GM12864 (cell line): Measurements from ENCODE around the gene ELP2.
"Not testable (repeated sequence)": the region's sequence is repeated elsewhere in the genome, so short reads cannot be mapped to it uniquely, and the experiment has no call there.

Experiments used
- DNase-seq: peaks from one replicate; pipeline ENCODE4 v3.0.0-alpha.2; 2011; ENCODE audit warnings: low read depth
- H3K4me3 ChIP-seq: 2 replicates; pipeline ENCODE4 v1.5.1; 2011; ENCODE audit warnings: mild to moderate bottlenecking, low read depth, low read length, control low read depth
- TF ChIP-seq, protein P1 (sequence below): IDR thresholded peaks from 2 replicates; pipeline ENCODE4 v1.5.1; 2011; ENCODE audit warnings: low read depth, mild to moderate bottlenecking, moderate library complexity, low read length, control low read depth, inconsistent platforms; ENCODE audit errors: missing control alignments

The ELP2 gene, protein sequence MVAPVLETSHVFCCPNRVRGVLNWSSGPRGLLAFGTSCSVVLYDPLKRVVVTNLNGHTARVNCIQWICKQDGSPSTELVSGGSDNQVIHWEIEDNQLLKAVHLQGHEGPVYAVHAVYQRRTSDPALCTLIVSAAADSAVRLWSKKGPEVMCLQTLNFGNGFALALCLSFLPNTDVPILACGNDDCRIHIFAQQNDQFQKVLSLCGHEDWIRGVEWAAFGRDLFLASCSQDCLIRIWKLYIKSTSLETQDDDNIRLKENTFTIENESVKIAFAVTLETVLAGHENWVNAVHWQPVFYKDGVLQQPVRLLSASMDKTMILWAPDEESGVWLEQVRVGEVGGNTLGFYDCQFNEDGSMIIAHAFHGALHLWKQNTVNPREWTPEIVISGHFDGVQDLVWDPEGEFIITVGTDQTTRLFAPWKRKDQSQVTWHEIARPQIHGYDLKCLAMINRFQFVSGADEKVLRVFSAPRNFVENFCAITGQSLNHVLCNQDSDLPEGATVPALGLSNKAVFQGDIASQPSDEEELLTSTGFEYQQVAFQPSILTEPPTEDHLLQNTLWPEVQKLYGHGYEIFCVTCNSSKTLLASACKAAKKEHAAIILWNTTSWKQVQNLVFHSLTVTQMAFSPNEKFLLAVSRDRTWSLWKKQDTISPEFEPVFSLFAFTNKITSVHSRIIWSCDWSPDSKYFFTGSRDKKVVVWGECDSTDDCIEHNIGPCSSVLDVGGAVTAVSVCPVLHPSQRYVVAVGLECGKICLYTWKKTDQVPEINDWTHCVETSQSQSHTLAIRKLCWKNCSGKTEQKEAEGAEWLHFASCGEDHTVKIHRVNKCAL

DNA sequence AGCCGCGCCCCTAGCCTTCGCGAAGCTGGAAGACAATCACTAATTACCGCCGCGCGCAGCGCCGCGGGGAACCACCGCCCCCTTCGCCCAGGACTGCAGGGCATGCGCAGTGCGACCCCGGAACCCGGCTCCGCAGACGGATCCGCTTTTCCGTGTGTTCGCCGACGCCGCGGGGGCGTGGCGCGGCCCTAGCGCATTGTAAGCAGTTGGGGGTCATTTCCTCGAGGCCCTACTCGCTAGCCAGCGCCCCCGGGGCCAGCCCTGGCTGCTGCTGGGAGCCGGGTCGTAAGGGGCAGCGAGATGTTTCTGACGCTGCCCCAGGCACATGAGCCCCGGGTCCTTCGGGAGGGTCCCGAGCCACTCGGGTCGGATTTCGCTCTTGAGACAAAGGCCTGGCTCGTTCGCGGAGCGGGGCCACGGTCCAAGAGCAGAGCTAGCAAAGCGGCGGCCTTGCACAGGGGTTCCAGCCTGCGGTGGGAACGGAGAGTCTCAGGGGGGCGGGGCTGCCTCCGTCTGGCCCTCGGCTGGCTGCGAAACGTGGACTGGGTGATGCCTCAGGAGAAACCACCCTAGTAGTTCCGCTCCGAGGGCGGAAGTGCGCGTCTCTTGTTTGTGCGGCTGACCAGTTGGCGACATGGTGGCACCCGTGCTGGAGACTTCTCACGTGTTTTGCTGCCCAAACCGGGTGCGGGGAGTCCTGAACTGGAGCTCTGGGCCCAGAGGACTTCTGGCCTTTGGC is at the start of gene ELP2, which contains the start of gene SLC39A6:
ELP2 (plus strand) TSS at position 600 of the 739 bp plus-strand sequence; CDS start at position 635, 35 bp downstream.
SLC39A6 (minus strand) TSS at position 41 of the 739 bp plus-strand sequence. CDS start 2,333 bp downstream, outside the sequence.
- peak within 1 kb of the TSS; percentile 92 for H3K4me3 ChIP-seq
- peak; percentile 86 for DNase-seq
- TF ChIP-seq, protein P1, sequence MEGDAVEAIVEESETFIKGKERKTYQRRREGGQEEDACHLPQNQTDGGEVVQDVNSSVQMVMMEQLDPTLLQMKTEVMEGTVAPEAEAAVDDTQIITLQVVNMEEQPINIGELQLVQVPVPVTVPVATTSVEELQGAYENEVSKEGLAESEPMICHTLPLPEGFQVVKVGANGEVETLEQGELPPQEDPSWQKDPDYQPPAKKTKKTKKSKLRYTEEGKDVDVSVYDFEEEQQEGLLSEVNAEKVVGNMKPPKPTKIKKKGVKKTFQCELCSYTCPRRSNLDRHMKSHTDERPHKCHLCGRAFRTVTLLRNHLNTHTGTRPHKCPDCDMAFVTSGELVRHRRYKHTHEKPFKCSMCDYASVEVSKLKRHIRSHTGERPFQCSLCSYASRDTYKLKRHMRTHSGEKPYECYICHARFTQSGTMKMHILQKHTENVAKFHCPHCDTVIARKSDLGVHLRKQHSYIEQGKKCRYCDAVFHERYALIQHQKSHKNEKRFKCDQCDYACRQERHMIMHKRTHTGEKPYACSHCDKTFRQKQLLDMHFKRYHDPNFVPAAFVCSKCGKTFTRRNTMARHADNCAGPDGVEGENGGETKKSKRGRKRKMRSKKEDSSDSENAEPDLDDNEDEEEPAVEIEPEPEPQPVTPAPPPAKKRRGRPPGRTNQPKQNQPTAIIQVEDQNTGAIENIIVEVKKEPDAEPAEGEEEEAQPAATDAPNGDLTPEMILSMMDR: no peak

DNA sequence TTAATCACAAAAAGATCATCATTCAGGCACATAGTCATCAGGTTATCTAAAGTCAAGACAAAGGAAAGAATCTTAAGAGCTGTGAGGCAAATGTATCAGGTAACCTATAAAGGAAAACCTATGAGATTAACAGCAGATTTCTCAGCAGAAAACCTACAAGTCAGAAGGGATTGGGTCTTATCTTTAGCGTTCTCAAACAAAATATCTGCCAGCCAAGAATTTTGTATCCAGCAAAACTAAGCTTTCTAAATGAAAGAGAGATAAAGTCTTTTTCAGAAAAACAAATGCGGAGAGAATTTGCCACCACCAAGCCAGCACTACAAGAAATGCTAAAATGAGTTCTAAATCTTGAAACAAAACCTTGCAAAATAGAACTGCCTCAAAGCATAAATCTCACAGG is 48.6 kb upstream of the ELP2 start:
- not testable (repeated sequence) for H3K4me3 ChIP-seq, DNase-seq

DNA sequence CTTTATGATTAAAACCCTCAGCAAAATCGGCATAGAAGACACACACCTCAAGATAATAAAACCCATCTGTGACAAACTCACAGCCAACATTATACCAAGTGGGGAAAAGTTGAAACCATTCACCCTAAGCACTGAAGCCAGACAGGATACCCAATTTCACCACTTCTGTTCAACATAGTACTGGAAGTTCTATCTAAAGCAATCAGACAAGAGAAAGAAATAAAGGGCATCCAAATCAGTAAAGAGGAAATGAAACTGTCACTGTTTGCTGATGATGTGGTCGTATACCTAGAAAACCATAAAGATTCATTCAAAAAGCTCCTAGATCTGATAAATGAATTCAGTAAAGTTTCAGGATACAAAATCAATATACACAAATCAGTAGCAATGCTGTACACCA is 46.0 kb upstream of the ELP2 start:
- no peak for DNase-seq
- no peak overlapping the region for H3K4me3 ChIP-seq
- TF ChIP-seq, protein P1: no peak

DNA sequence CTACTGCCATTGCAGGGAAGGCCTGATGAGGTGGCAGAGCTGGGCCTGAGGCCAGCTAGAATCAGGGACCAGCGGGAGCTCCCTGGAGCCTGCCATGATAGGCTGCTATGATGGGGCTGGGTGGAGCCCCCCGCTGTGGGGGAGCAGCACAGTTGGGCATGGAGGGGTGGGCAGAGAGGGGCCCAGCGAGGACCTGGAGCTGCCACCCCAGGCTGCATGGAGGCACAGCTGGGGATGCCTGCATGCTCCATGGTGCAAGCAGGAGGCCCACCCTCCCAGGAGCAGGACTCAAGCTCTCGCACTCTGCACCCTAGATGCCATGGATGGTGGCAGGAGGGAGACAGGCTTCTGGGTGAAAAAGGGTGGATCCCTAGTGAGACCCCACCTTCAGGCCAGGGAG is 44.5 kb upstream of the ELP2 start:
- DNase-seq: no peak

DNA sequence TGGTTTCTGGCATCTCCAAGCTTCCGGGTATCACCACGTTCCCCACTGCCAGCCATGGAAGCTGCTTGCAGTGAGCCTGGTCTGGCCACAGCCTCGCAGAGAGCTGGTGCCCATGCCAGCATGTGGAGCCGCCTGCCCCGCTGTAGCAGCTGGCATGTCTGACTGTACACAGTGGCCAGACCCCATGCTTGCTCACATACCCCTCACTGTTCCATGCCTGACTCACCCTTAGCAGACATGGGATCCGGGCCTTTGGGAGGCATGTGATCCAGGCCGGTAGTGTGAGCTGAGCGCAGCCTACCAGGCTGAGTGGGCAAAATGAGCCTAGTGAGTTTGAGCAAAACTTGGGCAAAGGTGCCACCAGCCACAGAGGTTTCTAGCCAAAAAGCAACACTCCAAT is 43.5 kb upstream of the ELP2 start:
- TF ChIP-seq, protein P1: no peak
- no peak overlapping the region for H3K4me3 ChIP-seq
- no peak for DNase-seq

More for the DNA sequence above, 44.5 kb upstream of the ELP2 start:
- no peak overlapping the region for H3K4me3 ChIP-seq
- TF ChIP-seq, protein P1: no peak

DNA sequence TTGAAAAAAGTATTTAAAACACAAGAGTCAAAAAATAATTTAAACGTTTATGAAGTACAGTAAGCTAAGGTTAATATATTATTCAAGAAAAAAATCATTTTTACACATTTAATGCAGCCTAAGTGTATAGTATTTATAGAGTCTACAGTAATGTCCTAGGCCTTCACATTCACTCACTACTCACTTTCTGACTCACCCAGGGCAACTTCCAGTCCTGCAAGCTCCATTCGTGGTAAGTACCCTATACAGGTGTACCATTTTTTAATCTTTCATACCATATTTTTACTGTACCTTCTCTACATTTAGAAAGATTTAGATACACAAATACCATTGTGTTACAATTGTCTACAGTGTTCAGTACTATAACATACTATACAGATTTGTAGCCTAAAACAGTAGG is 41.4 kb upstream of the ELP2 start:
- TF ChIP-seq, protein P1: no peak
- DNase-seq: no peak
- H3K4me3 ChIP-seq: no peak overlapping the region

DNA sequence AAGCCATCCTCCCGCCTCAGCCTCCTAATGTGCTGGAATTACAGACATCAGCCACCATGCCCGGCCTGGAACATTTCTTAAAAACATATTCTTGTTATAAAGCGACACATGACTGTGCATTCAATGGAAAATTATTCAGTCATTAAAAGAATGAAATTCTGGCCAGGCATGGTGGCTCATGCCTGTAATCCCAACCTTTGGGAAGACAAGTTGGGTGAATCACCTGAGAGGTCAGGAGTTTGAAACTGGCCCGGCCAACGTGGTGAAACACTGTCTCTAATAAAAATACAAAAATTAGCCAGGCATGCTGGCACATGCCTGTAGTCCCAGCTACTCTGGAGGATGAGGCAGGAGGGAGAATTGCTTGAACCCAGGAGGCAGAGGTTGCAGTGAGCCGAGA is 40.7 kb upstream of the ELP2 start:
- TF ChIP-seq, protein P1: no peak
- no peak for DNase-seq
- H3K4me3 ChIP-seq: no peak overlapping the region

DNA sequence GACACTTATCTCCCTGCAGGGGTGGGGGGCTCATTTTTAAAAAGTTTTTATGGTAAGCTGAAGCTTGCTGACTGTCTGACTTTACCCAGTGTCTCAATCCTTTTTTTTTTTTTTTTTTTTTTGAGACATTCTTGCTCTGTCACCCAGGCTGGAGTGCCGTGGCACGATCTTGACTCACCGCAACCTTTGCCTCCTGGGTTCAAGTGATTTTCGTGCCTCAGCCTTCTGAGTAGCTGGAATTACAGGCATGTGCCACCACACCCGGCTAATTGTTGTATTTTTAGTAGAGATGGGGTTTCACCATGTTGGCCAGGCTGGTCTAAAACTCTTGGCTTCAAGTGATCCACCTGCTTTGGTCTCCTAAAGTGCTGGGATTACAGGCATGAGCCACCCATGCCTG is 37.6 kb upstream of the ELP2 start:
- DNase-seq, H3K4me3 ChIP-seq: not testable (repeated sequence)
